ENCODE data around the gene TTC34.

DNA sequence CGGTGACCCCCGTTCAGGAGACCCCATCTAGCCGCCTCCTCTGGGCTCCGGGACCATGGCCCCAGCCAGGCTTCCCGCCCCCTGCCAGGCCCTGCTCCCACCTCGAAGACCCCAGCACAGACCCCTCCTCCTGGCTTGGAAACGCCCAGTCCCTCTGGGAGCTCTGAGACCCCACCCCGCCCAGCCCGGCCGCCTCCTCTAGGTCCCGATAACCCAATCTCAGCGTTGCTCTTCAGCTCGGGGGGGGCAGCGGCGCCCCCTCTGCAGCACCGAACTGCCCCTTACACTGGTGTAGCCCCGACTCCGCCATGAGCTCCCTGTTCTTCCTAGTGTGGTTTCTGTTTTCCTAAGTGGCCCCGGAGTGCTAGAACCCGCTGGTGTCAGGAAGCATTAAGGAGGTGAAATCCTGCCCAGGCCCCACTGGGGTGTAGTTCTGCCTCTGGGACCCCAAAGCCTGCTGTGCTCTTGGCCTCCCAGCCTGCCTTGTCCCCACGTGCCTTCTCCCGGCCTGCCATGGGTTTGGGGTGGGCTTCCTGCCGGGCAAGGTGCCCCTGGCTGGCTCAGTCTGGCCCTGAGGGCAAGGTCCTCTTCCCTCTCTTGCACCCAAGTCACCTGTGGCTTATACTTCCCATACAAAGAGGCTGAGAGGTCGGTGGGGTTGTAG is 157.9 kb downstream of the TTC34 start:
- TF ChIP-seq CTCF (IDR thresholded peaks at IDR 0.05) (no peak), POLR2A (IDR thresholded peaks at IDR 0.05) (no peak)
